Parathyroid adenoma (tissue), 2 donors: Measurements from ENCODE around the gene PLXNA2.

Source experiments
- H2AFZ ChIP-seq: fragments of 300-600 bp; sonication (generic); one replicate; pipeline ENCODE4 v1.7.0; 2017; ENCODE audit warnings: antibody characterized with exemption, mild to moderate bottlenecking
- H3K27ac ChIP-seq: fragments of 300-600 bp; sonication (generic); one replicate; pipeline ENCODE4 v1.7.0; 2017
- H3K27me3 ChIP-seq: fragments of 300-600 bp; sonication (generic); one replicate; pipeline ENCODE4 v1.7.0; 2017; ENCODE audit warnings: low read length; ENCODE audit not compliant: control insufficient read depth, insufficient read depth
- H3K36me3 ChIP-seq: fragments of 300-600 bp; sonication (generic); one replicate; pipeline ENCODE4 v1.7.0; 2017; ENCODE audit warnings: low read length; ENCODE audit not compliant: control insufficient read depth, insufficient read depth
- H3K4me1 ChIP-seq: fragments of 300-600 bp; sonication (generic); one replicate; pipeline ENCODE4 v1.7.0; 2017; ENCODE audit warnings: control low read depth
- H3K4me2 ChIP-seq: fragments of 300-600 bp; sonication (generic); one replicate; pipeline ENCODE4 v1.7.0; 2017; ENCODE audit warnings: low read length
- H3K4me3 ChIP-seq: fragments of 300-600 bp; sonication (generic); one replicate; pipeline ENCODE4 v1.7.0; 2017; ENCODE audit warnings: low read depth, low read length
- H3K79me2 ChIP-seq: fragments of 300-600 bp; sonication (generic); one replicate; pipeline ENCODE4 v1.7.0; 2017; ENCODE audit warnings: control low read depth
- H3K9ac ChIP-seq: fragments of 300-600 bp; sonication (generic); one replicate; pipeline ENCODE4 v1.7.0; 2017; ENCODE audit warnings: mild to moderate bottlenecking
- H3K9me3 ChIP-seq: fragments of 300-600 bp; sonication (generic); one replicate; pipeline ENCODE4 v1.7.0; 2017; ENCODE audit warnings: low read length; ENCODE audit not compliant: control insufficient read depth
- TF ChIP-seq, protein P1 (sequence below): fragments of 300-600 bp; sonication (generic); IDR thresholded peaks from one replicate; pipeline ENCODE4 v1.7.0; 2017; ENCODE audit warnings: antibody characterized with exemption, mild to moderate bottlenecking
- donor health status: primary hyperparathyroidism.

Gene PLXNA2

GRCh38 chr1:208065862-208066261 lies 178.3 kb downstream of the PLXNA2 start:
- H3K9me3 ChIP-seq: no peaks in the 10 kb centered on the region
- no peaks in the 10 kb centered on the region for H3K79me2 ChIP-seq
- H3K9ac ChIP-seq: no peak overlapping the region
- no peak overlapping the region for H3K4me2 ChIP-seq
- no peaks in the 10 kb centered on the region for H3K36me3 ChIP-seq
- TF ChIP-seq, protein P1, sequence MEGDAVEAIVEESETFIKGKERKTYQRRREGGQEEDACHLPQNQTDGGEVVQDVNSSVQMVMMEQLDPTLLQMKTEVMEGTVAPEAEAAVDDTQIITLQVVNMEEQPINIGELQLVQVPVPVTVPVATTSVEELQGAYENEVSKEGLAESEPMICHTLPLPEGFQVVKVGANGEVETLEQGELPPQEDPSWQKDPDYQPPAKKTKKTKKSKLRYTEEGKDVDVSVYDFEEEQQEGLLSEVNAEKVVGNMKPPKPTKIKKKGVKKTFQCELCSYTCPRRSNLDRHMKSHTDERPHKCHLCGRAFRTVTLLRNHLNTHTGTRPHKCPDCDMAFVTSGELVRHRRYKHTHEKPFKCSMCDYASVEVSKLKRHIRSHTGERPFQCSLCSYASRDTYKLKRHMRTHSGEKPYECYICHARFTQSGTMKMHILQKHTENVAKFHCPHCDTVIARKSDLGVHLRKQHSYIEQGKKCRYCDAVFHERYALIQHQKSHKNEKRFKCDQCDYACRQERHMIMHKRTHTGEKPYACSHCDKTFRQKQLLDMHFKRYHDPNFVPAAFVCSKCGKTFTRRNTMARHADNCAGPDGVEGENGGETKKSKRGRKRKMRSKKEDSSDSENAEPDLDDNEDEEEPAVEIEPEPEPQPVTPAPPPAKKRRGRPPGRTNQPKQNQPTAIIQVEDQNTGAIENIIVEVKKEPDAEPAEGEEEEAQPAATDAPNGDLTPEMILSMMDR: no peak
- H3K4me3 ChIP-seq: no peak overlapping the region
- H2AFZ ChIP-seq: no peak overlapping the region
- H3K4me1 ChIP-seq: no peaks in the 10 kb centered on the region
- H3K27me3 ChIP-seq: no peaks in the 10 kb centered on the region
- H3K27ac ChIP-seq: no peak overlapping the region

GRCh38 chr1:208061632-208062031 lies 182.6 kb downstream of the PLXNA2 start:
- Histone ChIP-seq H3K4me3 (no peak overlapping the region), H3K27ac (no peak overlapping the region), H3K9ac (no peak overlapping the region), H3K36me3 (no peaks in the 10 kb centered on the region), H3K4me1 (no peaks in the 10 kb centered on the region), H3K9me3 (no peaks in the 10 kb centered on the region), H3K79me2 (no peaks in the 10 kb centered on the region), H3K4me2 (no peak overlapping the region), H2AFZ (no peak overlapping the region), H3K27me3 (no peaks in the 10 kb centered on the region)
- TF ChIP-seq, protein P1: no peak

DNA sequence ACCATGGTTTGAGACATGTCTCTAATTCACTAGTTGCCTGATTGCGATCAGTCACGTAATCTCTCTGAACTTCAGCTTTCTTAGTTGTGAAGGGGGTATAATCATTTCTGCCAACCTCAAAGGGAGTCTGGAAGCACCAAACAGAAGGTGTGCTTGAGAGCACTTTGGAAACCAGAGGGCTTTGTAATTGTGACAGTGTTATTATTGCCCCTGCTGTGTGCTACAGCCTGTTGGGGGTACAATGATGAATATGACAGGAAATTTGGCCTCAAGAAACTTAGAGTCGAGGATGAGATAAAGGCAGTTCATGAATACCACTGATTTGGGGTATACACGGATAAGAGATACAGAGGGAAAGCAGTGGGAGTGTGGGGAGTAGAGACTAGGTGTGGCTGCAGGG lies 183.1 kb downstream of the PLXNA2 start:
- Histone ChIP-seq H3K27me3 (no peaks in the 10 kb centered on the region), H3K9ac (no peak overlapping the region), H3K79me2 (no peaks in the 10 kb centered on the region), H3K4me1 (no peaks in the 10 kb centered on the region), H3K9me3 (no peaks in the 10 kb centered on the region), H3K27ac (no peak overlapping the region), H3K36me3 (no peaks in the 10 kb centered on the region), H2AFZ (no peak overlapping the region), H3K4me2 (no peak overlapping the region), H3K4me3 (no peak overlapping the region)
- TF ChIP-seq, protein P1: no peak

GRCh38 chr1:208060215-208060869 lies 183.8 kb downstream of the PLXNA2 start:
- H3K9me3 ChIP-seq: no peaks in the 10 kb centered on the region
- no peak overlapping the region for H3K27ac ChIP-seq
- TF ChIP-seq, protein P1: no peak
- H3K4me1 ChIP-seq: no peaks in the 10 kb centered on the region
- H3K9ac ChIP-seq: no peak overlapping the region
- H3K79me2 ChIP-seq: no peaks in the 10 kb centered on the region
- H2AFZ ChIP-seq: no peak overlapping the region
- H3K36me3 ChIP-seq: no peaks in the 10 kb centered on the region
- no peaks in the 10 kb centered on the region for H3K27me3 ChIP-seq
- no peak overlapping the region for H3K4me3 ChIP-seq
- H3K4me2 ChIP-seq: no peak overlapping the region

DNA sequence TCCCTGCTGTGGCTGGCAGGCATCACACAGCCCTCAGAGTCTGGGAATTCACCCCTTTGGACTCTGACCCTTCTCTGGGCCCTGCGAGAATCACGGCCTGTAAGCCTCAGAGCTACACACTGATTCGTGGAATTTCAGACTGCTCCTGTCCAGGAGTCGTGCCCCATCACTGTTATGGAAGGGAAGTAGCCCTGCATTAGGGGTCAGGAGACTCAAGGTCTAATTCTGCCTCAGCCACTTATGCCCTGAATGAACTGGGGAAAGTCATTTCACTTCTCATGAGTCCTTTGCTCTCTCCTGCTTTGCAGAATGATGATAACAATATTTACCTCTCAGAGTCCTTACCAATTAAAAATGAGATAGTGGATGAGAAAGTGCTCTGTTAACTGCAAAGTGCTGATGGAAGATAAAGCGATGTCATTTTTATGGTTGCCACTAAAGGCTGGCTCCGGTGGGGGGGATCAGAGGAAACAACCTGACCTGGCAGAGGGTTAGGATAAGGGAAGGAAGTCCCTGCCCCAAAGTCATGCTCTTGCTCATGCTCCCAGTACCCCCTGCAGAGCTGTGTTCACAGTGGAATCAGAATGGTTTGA lies 184.7 kb downstream of the PLXNA2 start:
- Histone ChIP-seq H2AFZ (no peak overlapping the region), H3K27me3 (no peaks in the 10 kb centered on the region), H3K27ac (no peak overlapping the region), H3K79me2 (no peaks in the 10 kb centered on the region), H3K4me1 (no peaks in the 10 kb centered on the region), H3K9ac (no peak overlapping the region), H3K9me3 (no peaks in the 10 kb centered on the region), H3K36me3 (no peaks in the 10 kb centered on the region), H3K4me2 (no peak overlapping the region), H3K4me3 (no peak overlapping the region)
- TF ChIP-seq, protein P1: no peak
